Right atrium auricular region (tissue), 2 donors: ENCODE results near the gene ACAP3. TPM values are rescaled to one million over a fixed set of nuclear protein-coding genes. Genes with fewer than 3 reads are reported as not detected.

Source experiments
- DNase-seq: peaks from one replicate; pipeline ENCODE4 v3.0.0-alpha.2; 2019; ENCODE audit warnings: low spot score
- H3K27ac ChIP-seq, 2 donors: fragments of 200-600 bp; sonication (generic); 1 replicate in 1 of 2; 2 replicates in 1 of 2; pipeline ENCODE4 v1.5.1; 2016 to 2019
- H3K27me3 ChIP-seq, 2 donors: fragments of 200-600 bp; sonication (generic); one replicate each; pipeline versions ENCODE4 v1.5.1 to v1.6.0; 2017 to 2019
- H3K36me3 ChIP-seq: fragments of 200-600 bp; sonication (generic); one replicate; pipeline ENCODE4 v1.5.1; 2016
- H3K4me1 ChIP-seq, 2 donors: fragments of 200-600 bp; sonication (generic); one replicate each; pipeline versions ENCODE4 v1.5.1 to v1.6.0; 2017 to 2019
- H3K4me3 ChIP-seq, 2 donors: fragments of 200-600 bp; sonication (generic); 1 replicate in 1 of 2; 2 replicates in 1 of 2; pipeline ENCODE4 v1.5.1; 2017 to 2019; ENCODE audit warnings: mild to moderate bottlenecking in 1 of 2, moderate library complexity in 1 of 2
- H3K9me3 ChIP-seq, 2 donors: fragments of 200-600 bp; sonication (generic); one replicate each; pipeline ENCODE4 v1.5.1; 2019
- CTCF ChIP-seq, 2 donors: fragments of 200-600 bp; sonication (generic); IDR thresholded peaks; one replicate each; pipeline ENCODE4 v1.5.1; 2019; ENCODE audit warnings: antibody characterized with exemption in 2 of 2
- total RNA-seq, 2 donors: library from RNA; depleted of rRNA; stranded (reverse); fragments of >200 nt; gene quantifications; one replicate each; pipeline ENCODE4 v1.1.0, GENCODE V29; 2016

The ACAP3 gene
- total RNA-seq, 2 donors from 2014 or later = 19.5 to 20.4 TPM

GRCh38 chr1:1299686-1300351 is 7.9 kb downstream of the ACAP3 start:
- Histone ChIP-seq H3K4me1 (peaks cover 0 to 11% of the 10 kb centered on the region in 2 donors), H3K27me3 (no peaks in the 10 kb centered on the region), H3K36me3 (peaks cover 6% of the 10 kb centered on the region), H3K4me3 (no peak overlapping the region), H3K27ac (no peak overlapping the region), H3K9me3 (no peaks in the 10 kb centered on the region)
- no peak for DNase-seq
- TF ChIP-seq CTCF (IDR thresholded peaks at IDR 0.05) = no peak

GRCh38 chr1:1298861-1299685 is 8.7 kb downstream of the ACAP3 start:
- Histone ChIP-seq H3K4me3 (no peak overlapping the region), H3K27ac (no peak overlapping the region), H3K27me3 (no peaks in the 10 kb centered on the region), H3K4me1 (peaks cover 0 to 4% of the 10 kb centered on the region in 2 donors), H3K36me3 (peaks cover 6% of the 10 kb centered on the region), H3K9me3 (no peaks in the 10 kb centered on the region)
- TF ChIP-seq CTCF (IDR thresholded peaks at IDR 0.05) = no peak
- no peak for DNase-seq

- no peak for DNase-seq
- no peaks in the 10 kb centered on the region for H3K27me3 ChIP-seq
- H3K4me3 ChIP-seq = no peak overlapping the region
- TF ChIP-seq CTCF (IDR thresholded peaks at IDR 0.05) = no peak
- peaks cover 6% of the 10 kb centered on the region for H3K36me3 ChIP-seq
- H3K27ac ChIP-seq = no peak overlapping the region
- H3K9me3 ChIP-seq = no peaks in the 10 kb centered on the region
- H3K4me1 ChIP-seq = no peaks in the 10 kb centered on the region
Measured at GRCh38 chr1:1297802-1298424, 9.8 kb downstream of the ACAP3 start.

- H3K9me3 ChIP-seq = no peaks in the 10 kb centered on the region
- peaks cover 6% of the 10 kb centered on the region for H3K36me3 ChIP-seq
- DNase-seq = no peak
- no peak overlapping the region for H3K4me3 ChIP-seq
- H3K27me3 ChIP-seq = no peaks in the 10 kb centered on the region
- H3K4me1 ChIP-seq = peaks cover 0 to 4% of the 10 kb centered on the region in 2 donors
- TF ChIP-seq CTCF (IDR thresholded peaks at IDR 0.05) = no peak
- H3K27ac ChIP-seq = no peak overlapping the region
Measured at GRCh38 chr1:1296070-1297061, 11.4 kb downstream of the ACAP3 start.
